GM10266 (cell line): ENCODE data around the gene MAFF.

Experiments used
- DNase-seq: peaks from one replicate; pipeline ENCODE4 v3.0.0; 2012; ENCODE audit errors: extremely low spot score
- TF ChIP-seq, protein P1 (sequence below): IDR thresholded peaks from 2 replicates; pipeline ENCODE4 v1.5.1; 2012; ENCODE audit warnings: mild to moderate bottlenecking, low read depth; ENCODE audit not compliant: control insufficient read depth, insufficient read depth; ENCODE audit errors: missing control alignments

MAFF gene

DNA sequence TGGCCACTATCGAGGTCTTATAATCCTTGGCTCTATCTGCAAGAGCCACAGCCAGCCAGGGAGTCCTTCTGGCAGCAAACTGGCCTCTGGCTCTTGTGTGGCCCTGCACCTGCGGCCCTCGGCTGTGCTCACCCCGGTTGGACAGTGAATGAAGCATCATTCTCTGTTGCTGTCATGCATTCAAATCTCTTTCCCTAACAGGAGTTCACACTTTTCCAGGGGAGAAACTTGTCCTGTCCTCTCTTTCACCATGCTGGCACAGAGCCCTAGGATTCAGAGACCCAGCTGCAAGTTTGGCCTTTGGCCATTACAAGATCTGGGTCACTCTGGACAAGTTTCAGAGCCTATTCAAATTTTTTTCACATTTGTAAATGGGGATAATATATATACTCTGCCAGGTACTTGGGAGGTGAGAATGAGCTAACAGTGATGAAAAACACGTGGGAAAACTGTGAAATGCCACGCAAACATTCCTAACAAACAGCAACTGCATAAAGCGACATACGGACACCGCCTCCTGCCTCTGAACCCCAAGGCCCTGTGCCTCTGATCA is 36.8 kb downstream of the MAFF start:
- TF ChIP-seq, protein P1, sequence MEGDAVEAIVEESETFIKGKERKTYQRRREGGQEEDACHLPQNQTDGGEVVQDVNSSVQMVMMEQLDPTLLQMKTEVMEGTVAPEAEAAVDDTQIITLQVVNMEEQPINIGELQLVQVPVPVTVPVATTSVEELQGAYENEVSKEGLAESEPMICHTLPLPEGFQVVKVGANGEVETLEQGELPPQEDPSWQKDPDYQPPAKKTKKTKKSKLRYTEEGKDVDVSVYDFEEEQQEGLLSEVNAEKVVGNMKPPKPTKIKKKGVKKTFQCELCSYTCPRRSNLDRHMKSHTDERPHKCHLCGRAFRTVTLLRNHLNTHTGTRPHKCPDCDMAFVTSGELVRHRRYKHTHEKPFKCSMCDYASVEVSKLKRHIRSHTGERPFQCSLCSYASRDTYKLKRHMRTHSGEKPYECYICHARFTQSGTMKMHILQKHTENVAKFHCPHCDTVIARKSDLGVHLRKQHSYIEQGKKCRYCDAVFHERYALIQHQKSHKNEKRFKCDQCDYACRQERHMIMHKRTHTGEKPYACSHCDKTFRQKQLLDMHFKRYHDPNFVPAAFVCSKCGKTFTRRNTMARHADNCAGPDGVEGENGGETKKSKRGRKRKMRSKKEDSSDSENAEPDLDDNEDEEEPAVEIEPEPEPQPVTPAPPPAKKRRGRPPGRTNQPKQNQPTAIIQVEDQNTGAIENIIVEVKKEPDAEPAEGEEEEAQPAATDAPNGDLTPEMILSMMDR = no peak
- no peak for DNase-seq

DNA sequence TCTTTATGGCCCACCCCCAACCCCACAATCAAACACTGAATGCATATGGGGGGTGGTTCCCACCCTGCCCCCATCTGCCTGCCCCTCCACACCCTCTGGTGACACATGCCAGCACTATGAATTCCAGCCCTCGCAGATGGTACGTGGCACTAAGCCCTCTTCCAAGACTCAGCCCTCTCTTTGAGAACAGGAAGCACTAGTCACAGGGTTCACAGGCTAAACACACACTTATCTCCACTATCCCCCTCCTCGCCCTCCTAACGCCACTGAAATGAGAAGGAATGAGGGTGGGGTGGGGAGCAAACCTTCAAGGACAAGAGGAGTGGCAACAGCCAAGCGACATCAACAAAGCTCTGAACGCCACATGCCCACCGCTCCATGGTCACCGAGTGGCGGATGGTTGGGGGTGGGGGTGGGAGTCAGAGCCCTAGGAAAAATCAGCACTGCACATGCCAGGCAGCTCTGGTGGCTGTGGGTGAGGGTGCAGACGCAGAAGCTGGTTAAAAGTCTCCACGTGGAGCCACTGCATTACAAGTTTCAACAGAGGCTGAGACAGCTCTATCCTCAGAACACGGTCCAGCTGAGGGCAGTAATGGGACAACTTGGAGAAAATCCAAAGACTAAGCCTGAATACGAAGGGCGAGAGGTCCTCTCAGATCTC is 37.4 kb downstream of the MAFF start:
- no peak for DNase-seq
- TF ChIP-seq, protein P1 = no peak

DNA sequence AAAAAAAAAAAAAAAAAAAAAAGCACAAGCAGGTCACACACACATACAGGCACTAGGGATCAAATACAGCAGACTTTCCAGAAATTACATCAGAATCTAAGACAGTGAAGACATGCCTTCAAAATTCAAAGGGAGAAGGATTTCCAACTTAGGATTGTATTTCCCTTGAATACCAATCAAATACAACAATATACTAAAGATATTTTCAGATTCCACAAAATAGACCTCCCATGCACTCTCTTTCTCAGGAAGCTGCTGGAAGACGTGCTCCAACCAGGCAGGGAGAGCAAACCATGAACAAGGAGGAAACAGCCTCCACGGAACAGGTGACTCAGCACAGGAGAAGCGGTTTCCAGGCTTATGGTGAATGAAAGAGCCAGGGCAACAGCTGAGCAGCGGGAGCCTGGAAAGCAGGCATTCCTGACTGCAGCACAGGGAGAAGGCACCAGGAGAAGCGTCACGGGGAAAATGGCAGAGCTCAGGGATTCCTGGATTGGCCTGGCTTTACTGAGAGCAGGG is 39.0 kb downstream of the MAFF start:
- DNase-seq = no peak

GRCh38 chr22:38243007-38243765 is 41.4 kb downstream of the MAFF start:
- TF ChIP-seq, protein P1 = no peak
- no peak for DNase-seq

More for the DNA sequence above, 39.0 kb downstream of the MAFF start:
- TF ChIP-seq, protein P1 = no peak

DNA sequence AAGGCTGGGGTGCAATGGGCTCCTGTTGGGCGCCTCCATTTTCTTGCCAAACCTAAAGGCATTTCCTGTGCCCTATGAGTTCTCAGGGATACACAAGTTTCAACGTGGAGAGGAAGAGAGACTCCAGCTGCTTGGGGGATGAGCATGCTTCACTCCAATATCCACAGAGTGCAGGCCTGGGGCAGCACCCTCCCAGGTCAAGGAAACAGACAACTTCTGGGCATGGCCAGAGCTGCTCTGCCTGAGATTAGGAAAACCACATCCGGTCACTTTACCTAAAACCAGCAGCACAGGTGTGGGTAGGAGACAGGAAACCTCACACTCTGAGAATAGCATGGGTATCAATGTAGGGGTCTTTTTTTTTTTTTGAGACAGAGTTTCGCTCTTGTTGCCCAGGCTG is 42.3 kb downstream of the MAFF start:
- TF ChIP-seq, protein P1 = no peak
- no peak for DNase-seq

DNA sequence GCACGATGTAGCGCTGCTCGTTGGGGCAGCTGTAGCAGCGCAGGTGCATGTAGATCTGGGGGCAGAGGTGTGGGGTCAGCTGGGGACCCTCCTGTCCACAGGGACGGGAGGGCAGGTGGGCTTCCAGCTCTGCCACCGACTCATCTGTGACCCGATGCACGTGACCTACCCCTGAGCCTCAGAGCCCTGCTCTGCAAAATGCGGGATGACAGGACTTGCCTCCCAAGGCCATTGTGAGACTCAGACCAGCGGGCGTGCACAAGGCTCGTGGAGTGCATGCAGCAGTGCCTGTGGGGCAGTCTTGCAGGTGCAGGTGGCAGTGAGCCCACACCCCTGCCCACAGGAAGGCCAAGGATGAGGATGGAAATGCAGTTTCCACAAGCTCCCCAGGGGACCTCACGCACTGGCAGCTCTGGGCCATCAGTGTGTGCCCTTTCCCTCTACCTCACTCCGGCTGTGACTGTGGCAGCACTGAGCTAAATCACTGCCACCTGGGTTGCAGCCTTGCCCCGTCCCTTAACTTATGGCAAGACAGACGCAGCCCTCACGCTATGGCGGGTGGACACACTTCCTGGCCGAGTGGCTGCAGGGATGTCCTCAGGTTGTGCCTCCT is 44.4 kb downstream of the MAFF start:
- DNase-seq = no peak
- TF ChIP-seq, protein P1 = no peak
